Measurements from ENCODE around the gene EHD1.

EHD1 gene

DNA sequence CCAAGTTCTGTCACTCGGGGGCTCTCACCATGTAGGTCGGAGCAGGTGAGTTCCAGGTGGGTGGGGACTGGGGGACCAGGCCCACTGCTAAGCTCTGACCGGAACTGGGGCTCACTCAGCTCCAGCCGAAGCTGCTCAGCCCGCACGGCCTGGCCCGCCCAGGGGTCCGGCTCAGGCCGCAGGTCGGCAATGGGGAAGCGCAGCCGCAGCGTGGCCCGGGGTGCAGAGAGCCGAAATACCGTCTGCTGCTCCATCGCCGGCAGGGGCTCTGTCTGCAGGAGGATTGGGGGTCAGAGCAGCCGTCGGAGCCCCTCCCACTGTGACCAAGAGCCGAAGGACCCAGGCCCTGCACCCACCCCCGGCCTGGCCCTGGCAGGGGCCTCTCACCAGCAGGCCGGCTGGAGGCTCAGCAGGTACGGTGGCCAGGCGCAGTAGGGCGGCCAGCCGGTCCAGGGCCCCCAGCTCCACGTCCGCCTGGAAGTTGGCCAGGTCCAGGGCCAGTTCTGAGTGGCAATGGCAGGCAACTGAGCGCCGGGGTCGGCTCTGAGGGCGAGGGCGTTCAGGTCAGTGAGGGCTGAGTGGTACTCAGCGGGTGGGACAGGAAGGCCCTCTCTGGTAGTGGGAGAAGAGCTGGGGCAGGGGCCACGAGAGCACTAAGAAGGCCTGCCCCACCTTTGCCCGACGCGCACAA lies 31.4 kb upstream of the EHD1 start:
- no peak for DNase-seq (ENCODE audit: low read depth)

DNA sequence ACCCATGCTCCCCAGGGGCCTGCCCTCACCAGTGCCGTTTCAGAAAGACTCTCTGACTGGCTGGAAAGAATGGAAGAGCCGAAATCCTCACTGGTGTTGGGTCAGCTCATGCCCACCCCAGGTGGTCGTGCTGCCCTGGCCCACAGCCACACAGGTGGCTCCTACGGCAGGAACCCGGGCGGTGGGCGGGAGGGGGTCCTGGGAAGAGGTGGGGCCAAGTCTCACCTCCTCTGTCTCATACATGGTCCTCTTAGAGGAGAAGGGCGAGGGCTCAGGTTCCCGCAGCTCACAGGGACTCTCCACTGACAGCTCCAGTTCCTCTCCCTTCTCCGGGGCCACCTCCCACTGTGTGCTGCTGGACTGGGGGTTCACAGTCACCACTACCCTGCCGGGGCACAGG lies 30.3 kb upstream of the EHD1 start:
- DNase-seq (ENCODE audit: low read depth): no peak

DNA sequence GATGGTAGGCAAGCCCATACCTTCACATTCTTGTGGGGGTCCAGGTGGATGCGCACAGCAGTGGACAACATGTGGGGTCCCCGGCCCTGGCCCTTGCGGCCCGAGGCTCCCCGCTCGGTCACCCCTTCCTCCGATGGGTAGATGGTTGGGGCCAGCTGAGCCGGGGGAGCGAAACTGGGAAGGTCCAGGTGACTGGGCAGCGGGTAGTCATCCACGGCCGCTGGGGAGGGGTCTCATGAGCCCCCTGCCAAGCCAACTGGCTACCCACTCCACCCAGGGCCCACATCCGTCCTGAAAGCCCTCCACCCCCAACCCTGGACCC lies 27.9 kb upstream of the EHD1 start:
- DNase-seq (ENCODE audit: low read depth): no peak

DNA sequence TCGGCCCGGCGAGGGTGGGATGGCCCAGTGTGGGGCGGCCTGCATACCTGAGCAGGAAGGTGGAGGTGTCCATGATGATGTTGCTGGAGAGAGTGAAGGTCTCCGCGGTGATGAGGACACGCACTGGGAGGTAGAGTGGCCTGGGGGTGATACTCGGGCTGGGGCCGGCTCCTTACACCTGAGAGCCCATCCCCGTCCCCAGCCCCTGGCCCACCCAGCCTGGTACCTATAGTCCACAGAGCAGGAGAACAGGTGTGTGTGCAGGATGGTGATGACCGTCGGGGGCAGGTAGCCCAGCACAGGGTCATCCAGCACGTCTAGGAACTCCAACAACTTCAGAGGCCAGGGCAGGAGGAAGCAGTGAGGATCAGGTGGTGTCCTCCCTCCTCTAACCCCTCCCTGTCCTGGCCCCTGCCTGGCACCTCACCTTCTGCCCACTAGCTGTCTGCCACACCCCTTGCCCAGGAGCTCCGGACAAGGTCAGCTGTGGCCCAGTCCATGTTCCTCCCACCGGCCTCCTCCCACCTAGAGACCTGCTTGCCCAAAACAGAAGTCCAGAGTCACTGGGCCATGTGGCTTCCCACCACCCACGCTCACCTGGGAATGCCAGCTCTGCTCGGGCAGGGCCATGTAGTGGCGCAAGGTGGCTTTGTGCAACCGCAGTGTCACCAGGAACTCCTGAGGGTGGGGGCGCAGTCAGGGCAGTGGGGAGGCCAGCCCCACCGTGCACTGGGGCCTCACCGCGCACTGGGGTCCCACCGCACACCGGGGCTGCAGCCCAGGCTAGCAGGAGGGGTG lies 27.3 kb upstream of the EHD1 start:
- DNase-seq (ENCODE audit: low read depth): no peak

DNA sequence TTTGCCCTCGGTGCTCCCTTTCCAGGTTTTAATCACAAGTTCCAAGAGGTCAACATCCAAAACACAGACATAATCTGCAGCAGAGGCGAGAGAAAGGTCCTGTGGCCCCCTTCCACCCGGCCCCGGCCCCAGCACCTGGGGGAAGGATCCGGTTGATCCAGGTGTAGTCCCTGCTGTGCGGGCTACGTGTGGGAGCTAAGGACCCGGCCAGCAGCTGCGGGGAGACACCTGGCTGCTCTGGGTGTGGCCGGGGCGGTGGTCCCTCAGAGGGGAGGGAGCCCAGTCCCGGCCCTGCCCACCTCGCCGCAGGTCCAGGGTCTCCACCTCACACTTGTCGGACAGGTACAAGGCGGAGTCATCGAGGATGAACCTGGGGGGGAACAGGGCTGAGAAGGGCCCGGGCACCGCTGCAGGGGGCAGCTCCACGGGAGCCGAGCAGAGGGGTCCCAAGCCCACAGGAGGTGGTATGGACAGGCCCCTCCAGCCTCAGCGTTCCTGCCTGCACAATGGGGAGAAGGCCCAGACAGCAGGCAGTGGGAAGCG lies 24.9 kb upstream of the EHD1 start:
- DNase-seq (ENCODE audit: low read depth): no peak

DNA sequence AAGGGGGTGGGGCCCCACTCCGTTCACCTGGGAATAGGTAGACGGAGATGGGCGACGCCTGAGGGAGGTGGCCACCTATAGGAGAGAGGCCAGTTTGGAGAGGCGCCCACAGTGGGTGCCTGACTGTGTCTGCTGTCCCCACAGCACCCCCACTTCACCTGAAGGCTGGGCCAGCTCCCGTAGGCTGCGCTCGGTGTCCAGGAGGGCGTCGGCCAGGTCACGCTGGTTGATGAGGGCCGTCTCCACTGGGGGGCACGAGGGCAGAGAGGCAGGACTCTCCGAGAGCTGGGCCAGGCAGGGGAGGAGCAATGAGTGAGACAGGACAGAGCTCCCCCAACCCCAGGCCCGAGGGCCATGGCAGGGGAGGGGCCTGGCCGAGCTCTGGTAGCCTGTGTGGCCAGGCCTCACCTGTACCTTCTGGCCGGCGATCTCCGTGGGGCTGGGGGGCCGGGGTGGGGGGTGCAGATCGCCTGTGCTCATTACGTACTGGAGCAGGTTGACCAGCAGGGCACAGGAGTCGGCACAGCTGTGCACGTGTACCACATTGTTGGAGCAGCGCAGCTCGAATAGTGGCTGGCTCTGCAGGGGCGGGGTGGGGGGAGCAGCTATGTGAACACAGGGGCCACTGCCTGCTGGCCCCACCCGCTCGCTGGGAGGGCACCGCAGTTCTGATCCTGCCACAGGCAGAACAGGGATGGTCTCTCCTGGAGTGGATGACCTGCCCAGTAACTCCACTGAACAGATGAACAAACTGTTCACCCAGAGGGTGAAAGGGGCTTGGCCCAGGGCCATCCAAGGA lies 23.9 kb upstream of the EHD1 start:
- DNase-seq (ENCODE audit: low read depth): no peak

DNA sequence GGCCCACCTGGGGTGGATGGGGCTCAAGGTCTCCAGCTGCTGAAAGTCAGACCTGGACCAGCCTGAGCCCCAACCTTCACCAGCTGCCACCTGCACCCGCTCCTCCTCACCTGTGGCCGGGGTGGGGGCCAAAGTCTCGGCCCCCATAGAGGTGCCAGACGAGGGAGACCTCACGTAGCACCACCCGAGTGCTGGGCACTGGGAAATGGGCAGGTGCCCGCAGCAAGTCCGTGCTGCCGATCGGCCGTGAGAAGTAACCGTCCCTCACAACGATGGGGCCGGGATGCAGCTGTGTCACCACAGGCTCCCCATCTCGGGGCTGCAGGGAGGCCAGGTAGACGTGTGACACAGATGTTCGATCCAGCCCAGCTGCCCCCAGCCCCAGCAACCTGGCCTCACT lies 22.4 kb upstream of the EHD1 start:
- no peak for DNase-seq (ENCODE audit: low read depth)

DNA sequence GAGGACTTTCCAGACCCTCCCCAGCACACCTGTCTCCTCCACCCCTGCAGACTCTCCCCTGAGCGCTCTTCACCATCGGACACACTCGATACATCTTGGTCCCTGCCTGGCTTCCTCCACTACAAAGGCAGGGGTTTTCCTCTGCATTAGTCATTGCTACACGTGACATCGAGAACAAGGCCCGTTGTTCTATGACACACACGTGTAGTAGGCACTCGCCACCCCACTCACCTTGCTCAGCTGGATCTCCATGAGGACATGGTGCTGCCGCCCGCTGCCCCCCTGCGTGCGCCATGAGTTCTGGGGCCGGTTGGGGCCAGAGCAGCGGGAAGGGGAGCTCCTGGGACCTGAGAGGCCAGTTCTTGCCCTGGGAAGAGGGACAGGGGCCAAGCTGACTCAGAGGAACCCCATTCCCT lies 21.9 kb upstream of the EHD1 start:
- peak; percentile 54 for DNase-seq (ENCODE audit: low read depth)

DNA sequence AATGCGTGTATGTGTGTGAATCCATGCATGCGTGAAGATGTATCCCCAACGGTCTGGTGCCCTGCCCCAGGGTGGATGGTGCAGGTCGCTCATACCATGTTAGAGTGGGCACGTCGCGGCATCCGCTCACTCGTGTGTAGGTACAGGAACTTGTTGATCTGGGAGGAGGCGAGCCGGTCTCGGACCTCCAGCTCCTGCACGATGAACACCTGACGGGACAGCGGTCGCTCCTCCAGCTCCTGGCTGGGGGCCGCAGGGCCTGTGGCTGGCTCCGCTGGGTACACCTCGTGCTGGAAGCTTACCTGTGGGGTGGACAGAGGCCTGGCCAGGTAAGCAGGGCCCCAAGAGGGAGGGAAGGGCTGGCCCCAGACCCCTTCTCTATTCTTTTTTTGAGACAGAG lies 20.1 kb upstream of the EHD1 start:
- no peak for DNase-seq (ENCODE audit: low read depth)

DNA sequence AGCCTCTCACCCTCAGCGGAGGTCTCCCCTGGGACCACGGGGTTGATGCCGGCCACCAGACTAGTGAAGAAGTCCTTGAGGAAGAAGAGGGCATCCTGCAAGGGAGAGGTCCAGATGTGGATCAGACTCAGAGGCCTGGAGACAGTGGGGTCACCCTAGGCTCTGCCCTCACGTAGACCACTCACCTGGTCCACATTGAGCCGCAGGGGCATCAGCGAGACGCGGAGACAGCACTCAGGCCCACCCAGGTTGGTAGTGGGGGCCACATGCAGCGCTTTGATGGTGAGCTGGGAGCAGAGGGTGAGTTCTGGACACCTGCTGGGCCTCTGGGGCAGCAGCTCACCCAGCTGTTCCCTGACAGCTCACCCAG lies 19.6 kb upstream of the EHD1 start:
- no peak for DNase-seq (ENCODE audit: low read depth)

DNA sequence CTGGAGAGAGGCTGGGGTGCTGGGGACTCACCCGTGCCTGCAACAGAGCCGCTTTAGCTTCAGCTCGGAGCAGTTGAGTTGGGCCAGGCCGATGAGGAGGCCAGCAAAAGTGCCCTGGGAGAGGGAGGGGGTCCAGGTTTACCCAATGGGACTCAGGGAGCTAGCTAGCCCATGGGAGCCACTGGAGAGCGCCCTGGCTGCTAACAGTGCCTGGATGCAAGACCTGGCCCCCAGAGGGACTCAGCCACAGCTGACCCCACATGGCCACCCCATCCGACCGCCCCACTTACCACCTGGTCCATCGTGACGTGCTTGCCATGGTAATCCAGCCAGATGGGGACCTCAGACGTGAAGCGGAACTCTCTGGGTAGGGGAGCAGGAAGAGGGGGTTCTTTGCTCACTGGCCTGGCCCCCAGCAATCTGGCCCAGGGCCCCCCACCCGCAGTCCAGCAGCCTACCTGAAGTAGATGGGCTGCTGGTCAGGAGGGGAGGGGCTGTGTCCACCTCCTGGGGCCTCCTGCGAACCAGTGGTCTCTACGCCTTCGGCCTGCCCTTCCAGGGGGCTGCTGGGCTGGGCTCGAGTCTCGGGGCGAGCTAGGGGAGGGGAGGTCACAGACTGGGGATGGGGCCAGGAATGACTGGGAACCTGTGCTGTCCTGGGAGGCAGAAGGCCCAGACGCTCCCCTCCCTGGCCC lies 19.1 kb upstream of the EHD1 start:
- DNase-seq (ENCODE audit: low read depth): no peak

DNA sequence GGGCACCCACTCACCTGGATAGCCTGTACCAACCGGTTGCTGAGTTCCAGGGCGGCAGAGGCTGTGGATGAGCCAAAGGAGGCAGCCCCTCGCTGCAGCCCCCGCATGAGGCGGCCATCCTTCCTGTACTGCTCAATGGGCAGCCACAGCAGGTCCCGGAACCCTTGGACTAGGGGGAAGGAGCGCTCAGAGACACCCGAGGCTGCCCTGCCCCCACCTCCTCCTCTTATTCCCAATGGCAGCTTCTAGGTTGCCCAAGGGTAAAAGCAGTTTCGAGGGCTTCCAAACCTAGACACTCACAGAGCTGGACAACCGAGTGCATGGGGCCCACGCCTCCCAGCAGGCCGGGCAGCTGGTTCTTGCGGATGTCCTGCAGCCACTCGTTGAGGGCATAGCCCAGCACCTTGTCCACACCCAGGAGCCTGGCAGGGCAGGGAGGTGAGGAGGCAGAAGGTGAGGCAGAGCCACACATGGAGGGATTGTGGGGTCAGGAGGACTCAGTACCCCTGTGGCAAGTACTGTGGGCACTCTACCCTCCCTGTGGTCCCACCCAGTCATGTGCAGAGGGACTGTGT lies 18.1 kb upstream of the EHD1 start:
- no peak for DNase-seq (ENCODE audit: low read depth)

DNA sequence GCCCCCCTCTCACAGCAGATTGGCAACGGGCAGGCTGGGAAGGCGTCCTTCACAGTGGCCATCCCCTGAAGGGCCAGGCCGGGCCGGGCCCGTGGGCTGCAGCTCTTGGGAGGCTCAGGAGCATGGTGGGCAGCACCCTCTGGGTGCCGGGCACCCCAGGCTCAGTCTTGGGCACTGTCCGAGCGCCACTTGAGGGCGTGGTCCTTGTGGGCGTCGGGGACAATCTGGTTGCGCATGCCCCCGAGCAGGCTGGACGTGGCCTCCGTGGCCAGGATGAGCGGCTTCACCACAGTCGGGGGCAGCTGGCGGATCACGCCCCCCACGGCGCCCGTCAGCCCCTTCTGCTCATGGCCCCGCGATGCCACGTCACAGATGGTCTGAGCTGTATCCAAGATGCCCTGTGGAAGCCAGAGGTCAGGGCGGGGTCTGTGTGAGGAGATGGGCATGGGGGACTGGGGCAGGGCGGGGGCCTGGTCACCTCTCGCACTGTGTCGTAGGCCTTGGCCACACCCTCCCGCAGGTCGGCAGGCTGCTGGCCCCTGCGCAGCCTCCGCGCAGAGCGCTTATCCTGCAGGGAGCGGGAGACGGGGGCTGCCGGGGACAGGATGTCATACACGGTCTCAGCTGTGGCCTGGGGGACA lies 16.5 kb upstream of the EHD1 start:
- DNase-seq (ENCODE audit: low read depth): no peak

DNA sequence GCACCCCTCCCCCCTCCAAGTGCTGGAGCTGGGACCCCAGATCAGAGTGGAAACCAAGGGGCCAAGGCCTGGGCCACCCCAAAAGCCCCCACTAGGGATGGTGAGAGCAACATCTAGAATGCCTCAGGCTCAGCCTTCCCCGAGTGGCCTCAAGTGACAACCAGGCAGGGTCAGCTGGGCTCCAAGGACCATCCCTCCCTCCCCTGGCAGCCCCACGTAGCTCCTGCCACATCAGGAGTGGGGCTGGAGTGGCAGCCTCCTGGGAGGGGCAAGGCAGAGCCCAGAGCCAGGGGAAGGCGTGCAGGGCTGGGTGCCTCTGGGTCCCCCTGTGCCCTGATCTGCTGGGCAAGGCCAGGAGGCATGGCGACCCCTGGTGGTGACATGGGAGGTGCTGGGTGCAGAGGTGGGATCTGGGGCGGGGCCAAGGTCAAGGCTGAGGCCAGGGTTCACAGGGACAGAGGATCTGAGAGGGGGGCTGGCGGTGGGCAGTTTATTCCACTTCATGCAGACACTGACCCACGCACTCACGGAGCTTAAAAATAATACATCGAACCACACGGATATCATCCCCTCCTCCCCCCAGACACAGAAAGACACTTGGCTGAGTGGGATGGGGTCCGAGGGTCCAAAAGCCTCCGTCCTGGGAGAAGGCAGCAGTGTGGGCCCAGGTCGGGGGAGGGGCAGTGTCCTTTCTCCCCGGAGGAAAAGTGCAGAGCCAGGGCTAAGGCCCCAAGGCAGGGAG lies 15.8 kb upstream of the EHD1 start:
- DNase-seq (ENCODE audit: low read depth): peak; percentile 92

DNA sequence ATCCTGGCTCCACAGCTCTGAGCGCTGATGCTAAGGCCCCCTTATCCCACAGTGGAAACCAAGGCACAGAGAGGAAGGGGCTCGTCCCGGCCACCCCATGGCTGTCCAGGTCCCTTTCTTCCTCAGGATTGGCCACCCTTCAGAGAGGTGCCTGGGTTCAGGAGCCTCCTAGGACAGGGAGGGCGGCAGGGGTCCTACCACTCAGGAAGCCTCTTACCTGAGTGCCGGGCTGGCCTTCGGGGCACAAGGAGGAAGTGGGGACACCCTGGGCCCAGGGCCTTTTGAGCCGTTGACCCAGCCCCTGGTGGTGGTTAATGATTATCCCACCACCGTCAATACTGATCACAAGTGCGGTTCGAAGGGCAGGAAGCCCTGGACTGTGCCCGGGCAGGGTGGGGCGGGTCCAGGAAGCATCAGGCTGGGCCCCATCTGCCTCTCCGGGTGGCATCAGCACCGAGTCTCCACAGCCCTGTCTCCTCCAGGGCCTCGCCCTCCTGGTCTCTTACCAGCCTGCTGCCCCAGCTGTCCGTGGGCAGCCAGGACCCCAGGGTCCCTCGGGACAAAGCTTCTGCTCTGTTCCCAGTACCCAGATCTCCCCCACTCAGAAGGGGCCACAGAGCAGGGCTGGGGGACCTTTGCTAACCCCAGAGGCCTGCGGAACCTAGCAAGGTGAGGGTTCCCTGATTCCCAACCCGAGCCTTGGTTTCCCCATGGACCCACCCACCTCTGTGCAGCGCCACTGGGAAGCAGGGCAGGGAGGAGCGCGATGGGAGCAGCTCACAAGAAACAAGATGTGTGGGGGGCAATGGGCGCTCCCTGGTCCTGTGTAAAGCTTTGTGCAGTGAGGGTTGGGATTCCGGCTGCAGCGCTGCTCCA lies 15.0 kb upstream of the EHD1 start:
- DNase-seq (ENCODE audit: low read depth): no peak

DNA sequence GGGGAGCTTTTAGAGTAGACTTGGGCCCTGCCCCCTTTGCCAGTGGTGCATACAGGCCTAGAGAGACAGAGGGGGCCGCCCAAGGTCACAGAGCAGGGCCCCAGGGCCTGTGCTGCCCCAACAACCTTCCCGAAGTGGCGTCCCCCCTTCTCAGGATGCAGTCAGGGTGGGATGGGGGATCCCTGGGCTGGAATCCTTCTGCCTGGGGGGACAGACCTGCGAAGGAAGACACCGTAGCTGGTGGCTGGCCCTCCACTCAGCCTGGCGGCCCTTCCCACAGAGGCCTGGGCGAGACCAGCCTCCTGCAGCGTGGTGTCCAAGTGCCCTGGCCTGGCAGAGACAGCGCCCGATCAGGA lies 14.4 kb upstream of the EHD1 start:
- DNase-seq (ENCODE audit: low read depth): no peak

DNA sequence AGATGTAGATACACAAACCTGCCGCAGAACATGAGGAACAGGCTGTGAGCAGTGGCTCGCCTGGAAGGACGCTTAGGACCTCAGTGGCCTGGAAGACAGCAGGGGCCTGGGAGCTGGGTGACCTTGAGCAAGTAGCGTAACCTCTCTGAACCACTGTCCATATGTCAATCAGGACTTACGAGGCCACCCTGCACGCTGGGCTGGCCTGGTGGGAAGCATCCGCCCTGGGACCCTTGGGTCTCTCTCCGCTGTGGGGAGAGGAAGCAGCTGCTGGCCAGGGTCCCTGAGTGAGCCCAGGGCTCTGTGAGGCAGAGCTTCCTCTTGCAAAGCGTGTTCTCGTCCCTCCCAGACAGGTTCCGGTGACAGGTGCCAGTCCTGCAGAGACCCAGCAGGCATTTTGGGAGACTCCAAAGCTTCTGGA lies 14.0 kb upstream of the EHD1 start:
- DNase-seq (ENCODE audit: low read depth): no peak

DNA sequence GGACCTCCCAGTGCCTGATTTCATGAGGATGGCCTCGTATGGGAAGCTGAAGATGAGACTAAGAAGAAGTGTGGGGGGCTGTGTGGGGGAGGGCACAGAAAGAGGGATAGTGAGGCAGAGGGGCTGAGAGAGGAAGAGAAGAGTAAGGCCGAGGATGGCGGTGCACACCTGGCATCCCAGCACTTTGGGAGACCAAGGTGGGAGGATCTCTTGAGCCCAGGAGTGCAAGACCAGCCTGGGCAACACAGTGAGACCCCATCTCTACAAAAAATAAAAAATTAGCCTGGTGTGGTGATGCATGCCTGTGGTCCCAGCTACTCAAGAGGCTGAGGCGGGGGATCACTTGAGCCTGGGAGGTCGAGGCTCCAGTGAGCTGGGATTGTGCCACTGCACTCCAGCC lies 13.5 kb upstream of the EHD1 start:
- no peak for DNase-seq (ENCODE audit: low read depth)

DNA sequence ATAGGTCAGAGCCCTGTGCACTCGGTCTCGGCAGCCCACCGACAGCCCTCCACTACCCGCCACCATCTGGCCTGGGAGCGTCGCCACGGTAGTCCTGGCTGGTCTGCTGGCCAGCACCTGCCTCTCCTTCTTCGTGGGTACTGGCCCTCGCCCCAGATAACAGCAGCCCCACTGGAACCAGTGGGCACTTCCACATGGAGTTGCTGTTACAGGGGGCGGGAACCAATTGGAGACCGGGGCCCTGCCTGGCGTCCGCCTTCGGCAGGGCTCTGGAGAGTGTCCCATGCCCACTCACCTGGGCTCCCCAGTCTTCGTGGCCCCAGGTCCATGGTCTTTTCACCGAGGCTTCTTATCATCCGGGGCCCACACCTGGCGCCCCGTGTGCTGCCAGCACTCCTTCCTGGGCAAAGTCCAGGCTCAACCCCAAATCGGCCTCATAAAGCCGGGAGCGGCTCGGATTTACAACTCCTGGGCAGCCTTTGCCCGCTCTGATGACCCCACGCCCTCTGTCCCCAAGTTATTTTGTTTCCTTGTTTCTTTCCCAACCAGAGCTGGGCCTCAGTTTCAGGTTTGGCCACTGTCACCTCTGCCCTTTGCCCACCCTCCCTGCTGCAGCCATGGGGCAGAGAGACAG lies 12.9 kb upstream of the EHD1 start:
- no peak for DNase-seq (ENCODE audit: low read depth)

Measured in activated gamma-delta T cell treated with anti-CD3 and anti-CD28 coated beads, Interleukin-2, amount 50 U/mL, for 16 hours (primary cell).